ENCODE measurements around the gene SORCS2. TPM values are rescaled to one million over a fixed set of nuclear protein-coding genes. Genes with fewer than 3 reads are reported as not detected.

SORCS2 gene
- total RNA-seq, 6 donors from 2014 or later = 2.2 to 28.3 (median 7.2) TPM

GRCh38 chr4:7217039-7217438, 24.7 kb downstream of the SORCS2 start:
- 74 to 99% methylated on average over 6 to 9 of the region's 9 CpGs for WGBS, 2 donors
- Histone ChIP-seq H3K4me3 (no peak overlapping the region), H3K4me1 (peaks cover 0 to 19% (median 12%) of the 10 kb centered on the region in 4 donors), H3K36me3 (no peaks in the 10 kb centered on the region), H3K27ac (peak overlapping the region in 1 of 4 donors; percentile 26), H3K9me3 (peaks cover 0 to 5% (median 0%) of the 10 kb centered on the region in 4 donors), H3K27me3 (no peaks in the 10 kb centered on the region)
- TF ChIP-seq POLR2A (IDR thresholded peaks at IDR 0.05) (no peak), CTCF (IDR thresholded peaks at IDR 0.05) (no peak), POLR2AphosphoS5 (IDR thresholded peaks at IDR 0.05) (no peak), EP300 (IDR thresholded peaks at IDR 0.05) (no peak)
- ATAC-seq (ENCODE audit: low FRiP score in 2 of 2) = no peak
- peak in 1 of 2 donors; percentile 54 for DNase-seq

GRCh38 chr4:7217474-7218321, 25.4 kb downstream of the SORCS2 start:
- 51 to 65% methylated on average over 16 to 26 of the region's 26 CpGs for WGBS, 2 donors
- no peaks in the 10 kb centered on the region for H3K27me3 ChIP-seq
- no peaks in the 10 kb centered on the region for H3K36me3 ChIP-seq
- H3K9me3 ChIP-seq = peaks cover 0 to 5% (median 0%) of the 10 kb centered on the region in 4 donors
- TF ChIP-seq POLR2AphosphoS5 (IDR thresholded peaks at IDR 0.05) (no peak), CTCF (IDR thresholded peaks at IDR 0.05) (no peak), EP300 (IDR thresholded peaks at IDR 0.05) (peak in 2 of 4 donors; percentile 32 to 76)
- peak overlapping the region; percentile 42 to 82 (median 68) for H3K27ac ChIP-seq
- no peak overlapping the region for H3K4me3 ChIP-seq
- peaks cover 0 to 20% (median 11%) of the 10 kb centered on the region in 4 donors for H3K4me1 ChIP-seq
- peak; percentile 71 to 83 for DNase-seq
- ATAC-seq (ENCODE audit: low FRiP score in 2 of 2) = peak; percentile 65 to 93

GRCh38 chr4:7218686-7219085, 26.3 kb downstream of the SORCS2 start:
- Histone ChIP-seq H3K4me3 (no peak overlapping the region), H3K9me3 (peaks cover 0 to 5% (median 0%) of the 10 kb centered on the region in 4 donors), H3K36me3 (no peaks in the 10 kb centered on the region), H3K27me3 (no peaks in the 10 kb centered on the region), H3K27ac (peak overlapping the region in 2 of 4 donors; percentile 30 to 82), H3K4me1 (peaks cover 0 to 23% (median 13%) of the 10 kb centered on the region in 4 donors)
- no peak for DNase-seq
- ATAC-seq (ENCODE audit: low FRiP score in 2 of 2) = no peak
- TF ChIP-seq POLR2A (IDR thresholded peaks at IDR 0.05) (no peak), EP300 (IDR thresholded peaks at IDR 0.05) (peak in 3 of 4 donors; percentile 2 to 15 (median 10))
- WGBS, 2 donors = 64 to 66% methylated on average over 7 of the region's 7 CpGs

- DNase-seq = no peak
- WGBS, 2 donors = 83 to 90% methylated on average over 9 of the region's 9 CpGs
These were observed 30.2 kb downstream of the SORCS2 start for GRCh38 chr4:7222521-7222920.

More at GRCh38 chr4:7222521-7222920, 30.2 kb downstream of the SORCS2 start:
- Histone ChIP-seq H3K4me1 (peaks cover 0 to 35% (median 12%) of the 10 kb centered on the region in 4 donors), H3K36me3 (no peaks in the 10 kb centered on the region), H3K4me3 (no peak overlapping the region), H3K9me3 (no peaks in the 10 kb centered on the region), H3K27me3 (no peaks in the 10 kb centered on the region), H3K27ac (no peak overlapping the region)
- TF ChIP-seq POLR2A (IDR thresholded peaks at IDR 0.05) (no peak), CTCF (IDR thresholded peaks at IDR 0.05) (no peak), EP300 (IDR thresholded peaks at IDR 0.05) (no peak), POLR2AphosphoS5 (IDR thresholded peaks at IDR 0.05) (no peak)
- ATAC-seq (ENCODE audit: low FRiP score in 2 of 2) = no peak
